HepG2 (cell line): Measurements from ENCODE around the gene TBX6. TPM values are rescaled to one million over a fixed set of nuclear protein-coding genes. Genes with fewer than 3 reads are reported as not detected.

Experiments
- BRCA1 ChIP-seq: sonication (generic); formaldehyde crosslinking; IDR thresholded peaks from 2 replicates; pipeline ENCODE4 v1.4.0; 2020; ENCODE audit warnings: missing genetic modification reagents
- E2F5 ChIP-seq: sonication (generic); formaldehyde crosslinking; conservative IDR thresholded peaks from 2 replicates; pipeline ENCODE4 v1.4.0; 2020; ENCODE audit warnings: missing genetic modification reagents
- MED8 ChIP-seq: sonication (generic); formaldehyde crosslinking; IDR thresholded peaks from 2 replicates; pipeline ENCODE4 v1.8.1; 2023; ENCODE audit warnings: mild to moderate bottlenecking, missing genetic modification reagents; ENCODE audit not compliant: insufficient replicate concordance
- MEIS2 ChIP-seq: sonication (generic); formaldehyde crosslinking; IDR thresholded peaks from 2 replicates; pipeline ENCODE4 v1.9.0; 2021; ENCODE audit warnings: mild to moderate bottlenecking, missing genetic modification reagents
- MTA1 ChIP-seq: sonication (generic); formaldehyde crosslinking; IDR thresholded peaks from 2 replicates; pipeline ENCODE4 v1.4.0; 2020; ENCODE audit warnings: missing genetic modification reagents, mild to moderate bottlenecking, borderline replicate concordance
- NAIF1 ChIP-seq: sonication (generic); formaldehyde crosslinking; IDR thresholded peaks from 2 replicates; pipeline ENCODE4 v1.5.0; 2020; ENCODE audit warnings: mild to moderate bottlenecking, missing genetic modification reagents, borderline replicate concordance
- PLRG1 ChIP-seq: fragments of 450-650 bp; conservative IDR thresholded peaks from 2 replicates; pipeline ENCODE4 v1.6.1; 2016
- RFXAP ChIP-seq: sonication (generic); formaldehyde crosslinking; IDR thresholded peaks from 2 replicates; pipeline ENCODE4 v1.4.0; 2020; ENCODE audit warnings: missing genetic modification reagents, borderline replicate concordance
- SIN3B ChIP-seq: fragments of 150-350 bp; IDR thresholded peaks from 2 replicates; pipeline ENCODE4 v1.6.1; 2014; ENCODE audit warnings: low read length
- U2AF2 ChIP-seq: fragments of 200-400 bp; formaldehyde crosslinking; IDR thresholded peaks from 2 replicates; pipeline ENCODE4 v1.6.1; 2017; ENCODE audit warnings: low read depth, mild to moderate bottlenecking, low read length
- ZNF407 ChIP-seq: sonication (generic); formaldehyde crosslinking; IDR thresholded peaks from one replicate; pipeline ENCODE4 v1.5.1; 2020; ENCODE audit warnings: mild to moderate bottlenecking, missing genetic modification reagents; ENCODE audit errors: not compliant biosample characterization
- ZNF446 ChIP-seq: sonication (generic); formaldehyde crosslinking; IDR thresholded peaks from 2 replicates; pipeline ENCODE4 v1.5.0; 2020; ENCODE audit warnings: mild to moderate bottlenecking, missing genetic modification reagents
- ZNF460 ChIP-seq: sonication (generic); formaldehyde crosslinking; IDR thresholded peaks from 2 replicates; pipeline ENCODE4 v1.5.1; 2020; ENCODE audit warnings: missing genetic modification reagents, mild to moderate bottlenecking, borderline replicate concordance
- ZNF629 ChIP-seq: sonication (generic); formaldehyde crosslinking; conservative IDR thresholded peaks from 2 replicates; pipeline ENCODE4 v1.5.0; 2020; ENCODE audit warnings: missing genetic modification reagents
- ZNF772 ChIP-seq: sonication (generic); formaldehyde crosslinking; IDR thresholded peaks from 2 replicates; pipeline ENCODE4 v1.5.0; 2020; ENCODE audit warnings: mild to moderate bottlenecking, missing genetic modification reagents
- ZNF878 ChIP-seq: sonication (generic); formaldehyde crosslinking; IDR thresholded peaks from 2 replicates; pipeline ENCODE4 v1.8.1; 2023; ENCODE audit warnings: mild to moderate bottlenecking, missing genetic modification reagents, moderate library complexity
- polyA plus RNA-seq, 8 experiments: library from polyadenylated mRNA; depleted of rRNA in 3 of 8; stranded (reverse) in 7 of 8; unstranded in 1 of 8; fragments of >200 nt; fragmentation: Illumina TruSeq in 4 of 8; extraction: Trizol in 4 of 8; gene quantifications; 2 replicates each; pipeline versions ENCODE4 v1.2.1 to v1.2.3, GENCODE V29; 2011 to 2016; ENCODE audit warnings: low read depth in 4 of 8, missing spikeins in 1 of 8, mixed read lengths in 1 of 8; ENCODE audit not compliant: insufficient read depth in 1 of 8
- total RNA-seq, 5 experiments: library from RNA; depleted of rRNA; stranded (reverse); fragments of >200 nt; fragmentation: Illumina TruSeq; extraction: Trizol; gene quantifications; 2 replicates each; pipeline ENCODE4 v1.2.3, GENCODE V29; 2016; ENCODE audit warnings: low read depth in 1 of 5
- TF ChIP-seq, protein P1 (sequence below): sonication (generic); formaldehyde crosslinking; IDR thresholded peaks from 2 replicates; pipeline ENCODE4 v1.5.0; 2020; ENCODE audit warnings: missing genetic modification reagents
- TF ChIP-seq, protein P2 (sequence below): IDR thresholded peaks from 2 replicates; pipeline ENCODE4 v1.6.1; 2016; ENCODE audit warnings: mild to moderate bottlenecking, missing biosample characterization, missing genetic modification reagents

TBX6 gene
- total and polyA plus RNA-seq, 2 of the 13 experiments (the other 11 are each of a cell fraction or from before 2014, with no cell fraction given) = 0.24 to 0.42 TPM

DNA sequence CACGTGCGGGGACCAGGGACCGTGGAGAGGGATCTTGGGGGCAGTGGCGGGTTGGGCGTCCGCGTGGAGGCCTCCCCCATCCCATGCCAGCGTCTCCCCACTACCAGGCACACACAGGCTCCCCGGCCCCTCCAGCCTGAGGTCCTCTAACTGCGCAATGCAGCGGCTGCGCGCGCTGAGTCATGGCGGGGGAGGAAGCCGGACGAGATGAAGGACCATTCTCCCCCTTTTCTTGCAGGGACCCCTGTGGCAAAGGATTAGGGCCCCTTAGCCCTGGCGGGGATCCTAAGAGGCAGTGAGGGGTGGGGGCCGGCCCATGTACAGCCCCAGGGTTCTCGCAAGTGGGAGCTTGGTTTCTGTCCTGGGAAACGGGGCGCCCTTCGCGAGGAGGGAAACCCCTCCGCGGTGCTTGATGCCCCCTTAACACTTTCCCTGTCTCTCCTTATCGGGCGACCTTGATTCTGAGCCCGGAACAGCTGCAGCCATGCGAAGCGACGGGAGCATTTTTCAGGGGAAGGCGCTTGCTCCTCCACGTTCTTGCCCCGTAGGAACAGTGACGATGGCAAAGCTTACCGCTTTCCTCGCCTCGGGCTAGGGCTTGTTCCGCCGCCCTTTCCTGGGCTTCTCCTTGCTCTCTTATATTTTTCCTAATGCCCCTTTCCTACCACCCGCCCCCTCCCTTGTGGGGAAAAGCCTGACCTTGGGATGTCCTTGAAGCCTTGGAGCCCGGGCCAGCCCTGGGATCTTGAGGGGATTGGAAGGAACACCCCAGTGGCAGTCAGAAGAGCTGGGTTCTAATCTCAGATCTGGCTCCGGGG, 25.6 kb downstream of the TBX6 start (continued):
- TF ChIP-seq ZNF407 (CRISPR knock-in tag) = no peak
- no peak for TF ChIP-seq MED8 (CRISPR knock-in tag)
- TF ChIP-seq, protein P1, sequence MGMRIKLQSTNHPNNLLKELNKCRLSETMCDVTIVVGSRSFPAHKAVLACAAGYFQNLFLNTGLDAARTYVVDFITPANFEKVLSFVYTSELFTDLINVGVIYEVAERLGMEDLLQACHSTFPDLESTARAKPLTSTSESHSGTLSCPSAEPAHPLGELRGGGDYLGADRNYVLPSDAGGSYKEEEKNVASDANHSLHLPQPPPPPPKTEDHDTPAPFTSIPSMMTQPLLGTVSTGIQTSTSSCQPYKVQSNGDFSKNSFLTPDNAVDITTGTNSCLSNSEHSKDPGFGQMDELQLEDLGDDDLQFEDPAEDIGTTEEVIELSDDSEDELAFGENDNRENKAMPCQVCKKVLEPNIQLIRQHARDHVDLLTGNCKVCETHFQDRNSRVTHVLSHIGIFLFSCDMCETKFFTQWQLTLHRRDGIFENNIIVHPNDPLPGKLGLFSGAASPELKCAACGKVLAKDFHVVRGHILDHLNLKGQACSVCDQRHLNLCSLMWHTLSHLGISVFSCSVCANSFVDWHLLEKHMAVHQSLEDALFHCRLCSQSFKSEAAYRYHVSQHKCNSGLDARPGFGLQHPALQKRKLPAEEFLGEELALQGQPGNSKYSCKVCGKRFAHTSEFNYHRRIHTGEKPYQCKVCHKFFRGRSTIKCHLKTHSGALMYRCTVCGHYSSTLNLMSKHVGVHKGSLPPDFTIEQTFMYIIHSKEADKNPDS (CRISPR knock-in tag) = no peak
- no peak for TF ChIP-seq ZNF460 (CRISPR knock-in tag)
- 0 out of 2 replicates have a peak, but pooled peaks have one; percentile 11 for TF ChIP-seq U2AF2
- TF ChIP-seq MTA1 = no peak
- peak; percentile 31; the same call in 1 of the 2 replicates for TF ChIP-seq ZNF446 (CRISPR knock-in tag)
- no peak for TF ChIP-seq RFXAP (CRISPR knock-in tag)
- TF ChIP-seq ZNF629 (CRISPR knock-in tag) = no peak
- TF ChIP-seq SIN3B = no peak
- TF ChIP-seq ZNF772 (CRISPR knock-in tag) = no peak
- peak; percentile 81; the same call in 1 of the 2 replicates for TF ChIP-seq ZNF878 (CRISPR knock-in tag)
- no peak for TF ChIP-seq PLRG1
- TF ChIP-seq BRCA1 (CRISPR knock-in tag) = no peak
- no peak for TF ChIP-seq MEIS2 (CRISPR knock-in tag)
- TF ChIP-seq E2F5 (CRISPR knock-in tag) = no peak
- no peak for TF ChIP-seq NAIF1 (CRISPR knock-in tag)
- TF ChIP-seq, protein P2, sequence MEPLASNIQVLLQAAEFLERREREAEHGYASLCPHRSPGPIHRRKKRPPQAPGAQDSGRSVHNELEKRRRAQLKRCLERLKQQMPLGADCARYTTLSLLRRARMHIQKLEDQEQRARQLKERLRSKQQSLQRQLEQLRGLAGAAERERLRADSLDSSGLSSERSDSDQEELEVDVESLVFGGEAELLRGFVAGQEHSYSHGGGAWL (CRISPR knock-in tag) = no peak
